ENCODE results near the gene TMEM87B.
"Not testable (repeated sequence)": the region's sequence is repeated elsewhere in the genome, so short reads cannot be mapped to it uniquely, and the experiment has no call there.

TMEM87B gene

DNA sequence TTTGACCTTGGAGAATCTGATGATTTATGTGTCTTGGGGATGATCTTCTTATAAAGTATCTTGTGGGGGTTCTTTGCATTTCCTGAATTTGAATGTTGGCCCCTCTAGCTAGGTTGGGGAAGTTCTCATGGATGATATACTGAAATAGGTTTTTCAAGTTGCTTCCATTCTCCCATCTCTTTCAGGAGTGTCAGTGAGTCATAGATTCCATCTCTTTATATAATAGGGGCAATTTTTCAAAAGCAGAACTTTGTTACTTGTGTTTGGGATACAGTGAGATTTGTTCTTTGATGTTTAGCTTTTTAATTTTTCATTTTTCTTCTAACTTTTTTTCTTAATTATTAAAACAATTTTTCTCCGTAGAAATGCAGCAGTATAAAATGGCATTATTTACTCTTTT lies 19.4 kb downstream of the TMEM87B start:
- no peak for DNase-seq

DNA sequence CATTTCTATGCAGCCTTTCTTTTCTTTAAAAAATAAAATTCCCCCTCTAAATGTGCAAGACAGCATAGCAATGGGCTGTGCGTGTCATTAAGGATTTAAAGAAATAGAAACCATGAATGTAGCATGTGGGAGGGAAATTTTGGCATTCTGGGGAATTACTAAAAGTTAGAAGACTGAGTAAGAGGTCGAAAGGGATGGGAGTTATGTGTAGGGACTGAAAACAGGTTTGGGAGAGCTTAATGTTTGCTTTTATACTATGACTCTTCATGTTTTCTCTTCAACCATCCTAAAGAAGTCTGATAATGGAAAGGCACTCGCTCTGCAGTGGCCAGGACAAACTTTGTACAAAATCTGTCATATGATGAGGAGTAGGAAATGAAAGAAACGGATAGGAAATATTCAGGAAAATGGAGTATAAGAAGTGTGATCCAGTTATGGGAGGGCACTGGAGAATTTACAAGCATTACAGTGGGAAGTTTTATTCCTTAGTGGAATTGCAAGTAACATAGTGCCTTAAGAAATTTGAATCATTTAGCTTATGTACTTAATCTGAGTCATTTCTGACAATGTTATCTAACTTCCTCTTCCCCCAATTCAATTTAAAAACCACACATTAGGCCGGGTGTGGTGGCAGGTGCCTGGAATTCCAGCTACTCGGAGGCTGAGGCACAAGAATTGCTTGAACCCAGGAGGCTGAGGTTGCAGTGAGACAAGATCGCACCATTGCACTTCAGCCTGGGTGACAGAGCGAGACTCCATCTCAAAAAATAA lies 20.6 kb downstream of the TMEM87B start:
- DNase-seq: no peak

DNA sequence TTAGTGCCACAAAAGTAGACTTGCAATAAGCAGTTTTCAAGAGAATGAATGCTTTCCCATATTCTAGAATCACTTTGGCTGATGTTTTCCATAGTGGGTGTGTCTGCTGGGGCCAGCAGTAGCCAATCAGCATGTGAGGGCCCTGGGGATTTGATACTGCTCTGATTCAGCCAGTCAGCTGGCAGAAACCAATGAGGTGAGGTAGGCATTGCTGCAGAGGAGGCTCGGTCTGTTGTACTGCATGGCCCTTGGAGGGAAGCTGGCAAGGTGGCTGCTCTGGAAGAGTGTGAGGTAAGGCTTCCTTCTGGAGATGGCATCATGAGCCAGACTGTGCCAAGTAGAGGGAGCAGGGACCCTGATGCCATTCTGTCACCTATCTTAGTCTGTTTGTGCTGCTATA lies 22.7 kb downstream of the TMEM87B start:
- no peak for DNase-seq

DNA sequence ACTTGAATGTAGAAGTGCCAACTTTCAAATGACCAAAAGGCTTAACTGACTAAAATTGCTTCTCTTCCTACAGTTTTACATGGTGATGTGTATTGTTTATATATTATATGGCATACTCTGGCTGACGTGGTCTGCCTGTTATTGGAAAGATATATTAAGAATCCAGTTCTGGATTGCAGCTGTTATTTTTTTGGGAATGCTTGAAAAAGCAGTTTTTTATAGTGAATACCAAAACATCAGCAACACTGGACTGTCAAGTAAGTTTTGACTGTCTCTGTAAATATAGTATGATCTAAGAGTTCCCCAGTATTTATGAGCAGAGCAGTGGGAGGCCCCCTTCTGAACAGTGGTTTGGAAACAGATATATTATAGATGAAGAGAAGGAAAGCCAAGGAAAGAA lies 26.2 kb downstream of the TMEM87B start:
- DNase-seq: no peak

DNA sequence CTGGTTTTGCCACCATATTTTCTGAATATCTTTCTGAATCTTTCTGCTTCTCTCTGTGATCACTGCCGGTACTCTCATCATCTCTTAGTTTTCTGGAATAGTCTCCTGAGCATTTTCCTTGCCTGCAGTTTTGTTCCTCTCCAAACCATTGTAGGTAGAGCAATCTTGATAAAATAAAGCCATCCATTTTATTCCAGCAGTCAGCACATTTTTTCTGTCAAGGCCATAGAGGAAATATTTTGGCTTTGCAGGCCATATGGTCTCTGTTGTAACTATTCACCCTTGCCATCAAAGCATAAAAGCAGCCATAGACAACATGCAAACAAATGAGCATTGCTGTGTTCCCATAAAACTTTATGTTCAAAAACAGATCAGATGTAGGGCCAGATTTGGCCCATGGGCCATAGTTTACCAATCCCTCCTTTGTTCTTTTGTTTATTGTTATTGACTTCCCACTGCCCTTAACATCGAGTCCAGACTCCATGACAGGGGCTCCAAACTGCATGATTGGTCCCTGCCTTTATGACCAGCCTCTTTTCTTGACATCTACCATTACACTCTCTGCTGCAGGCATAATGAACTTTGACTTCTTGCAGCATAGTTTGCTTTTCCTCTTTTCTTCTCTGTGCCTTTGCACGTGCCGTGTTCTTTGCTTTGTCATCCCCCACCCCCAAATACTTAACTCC lies 29.8 kb downstream of the TMEM87B start:
- DNase-seq: no peak

DNA sequence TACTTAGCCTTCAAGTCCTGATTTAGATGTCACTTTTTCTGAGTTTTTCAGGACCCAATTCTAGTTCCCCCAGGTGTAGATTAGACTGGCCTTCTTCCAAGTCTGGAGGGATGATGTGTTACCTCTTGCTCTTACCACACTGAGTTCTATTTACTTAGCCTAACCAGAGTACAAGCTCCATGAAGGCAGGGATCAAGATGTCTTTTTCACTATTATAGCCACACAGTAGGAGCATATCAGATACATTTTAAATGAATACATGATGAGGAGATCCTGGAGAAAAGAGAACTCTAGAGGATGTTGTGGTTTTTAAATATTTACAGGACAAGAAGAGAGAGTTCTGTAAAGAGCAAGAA lies 30.3 kb downstream of the TMEM87B start:
- no peak for DNase-seq

DNA sequence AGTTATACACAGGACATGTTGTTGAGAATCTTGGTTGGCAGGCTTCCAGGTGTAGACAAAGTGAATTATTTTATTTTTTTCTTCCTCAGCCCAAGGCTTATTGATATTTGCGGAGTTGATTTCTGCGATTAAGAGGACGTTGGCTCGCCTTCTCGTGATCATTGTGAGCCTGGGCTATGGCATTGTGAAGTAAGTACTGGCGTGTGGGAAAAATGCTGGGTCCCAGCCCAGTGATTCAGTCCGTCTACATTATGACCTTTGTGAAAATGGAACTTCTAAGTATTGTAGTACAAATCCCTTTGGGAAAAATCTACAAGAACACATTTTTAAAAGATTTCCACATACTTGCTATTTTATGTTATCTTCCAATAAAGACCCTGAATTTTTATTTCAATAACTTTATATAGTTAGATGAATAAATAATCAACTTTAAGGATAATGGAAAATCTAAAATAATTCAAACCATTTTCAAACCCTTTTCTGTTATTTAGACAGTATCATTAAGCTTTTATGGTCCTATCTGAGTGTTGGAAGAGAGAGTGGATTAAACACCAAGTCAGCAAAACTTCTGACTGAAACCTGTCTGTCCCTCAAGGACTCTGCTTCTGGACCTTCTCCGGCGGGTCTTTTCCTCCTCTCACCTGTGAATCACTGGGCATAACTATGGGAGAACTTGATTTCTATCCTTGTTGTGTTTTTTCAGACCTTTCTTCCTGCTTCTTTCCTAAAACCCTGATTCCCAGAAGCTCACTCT lies 31.0 kb downstream of the TMEM87B start:
- no peak for DNase-seq

DNA sequence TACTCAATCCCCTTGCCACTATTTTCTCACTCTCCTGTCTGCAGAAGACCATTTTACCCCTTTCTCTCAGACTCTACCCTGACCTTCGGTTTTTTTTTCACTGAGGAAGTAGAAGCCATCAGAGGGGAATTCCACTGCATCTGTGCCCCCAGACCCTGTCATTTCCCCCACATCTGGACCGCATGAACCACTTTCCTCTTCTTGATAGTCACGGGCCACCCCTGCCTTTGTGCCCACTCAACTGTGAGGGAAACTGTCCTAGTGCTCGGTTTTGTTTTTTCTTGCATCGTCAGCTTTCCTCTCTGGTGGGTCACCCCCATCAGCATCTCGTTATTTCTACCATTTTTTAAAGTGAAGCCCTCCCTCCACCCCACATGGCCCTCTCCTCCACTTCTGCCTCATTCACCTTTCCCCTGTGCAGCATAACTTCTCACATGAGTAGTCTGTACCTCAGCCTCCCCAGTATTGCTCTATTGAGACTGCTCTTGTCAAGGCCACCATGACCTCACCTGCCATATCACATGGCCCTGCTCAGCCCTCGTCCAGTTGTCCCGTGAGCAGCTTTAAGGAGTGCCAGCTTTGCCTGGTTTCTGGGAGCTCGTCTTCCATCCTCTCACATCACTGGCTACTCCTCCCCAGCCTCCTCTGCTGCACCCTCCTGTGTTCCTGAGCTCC lies 32.4 kb downstream of the TMEM87B start:
- DNase-seq: no peak

DNA sequence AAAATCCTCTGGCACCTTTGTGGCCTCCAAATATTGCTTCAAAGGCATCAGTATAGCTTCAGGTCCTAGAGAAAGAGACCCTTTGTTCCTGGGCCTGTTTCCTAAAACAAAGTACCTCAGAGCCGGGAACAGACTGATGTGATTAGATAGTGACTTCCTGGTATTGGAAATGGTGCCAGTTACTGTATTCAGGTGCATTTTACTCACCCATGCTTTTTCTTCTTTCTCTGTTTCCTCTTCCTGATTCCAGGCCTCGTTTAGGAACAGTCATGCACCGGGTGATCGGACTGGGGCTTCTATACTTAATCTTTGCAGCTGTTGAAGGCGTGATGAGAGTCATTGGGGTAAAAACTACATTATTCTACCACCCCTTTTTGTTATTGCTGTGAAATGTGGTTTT lies 34.3 kb downstream of the TMEM87B start:
- no peak for DNase-seq

DNA sequence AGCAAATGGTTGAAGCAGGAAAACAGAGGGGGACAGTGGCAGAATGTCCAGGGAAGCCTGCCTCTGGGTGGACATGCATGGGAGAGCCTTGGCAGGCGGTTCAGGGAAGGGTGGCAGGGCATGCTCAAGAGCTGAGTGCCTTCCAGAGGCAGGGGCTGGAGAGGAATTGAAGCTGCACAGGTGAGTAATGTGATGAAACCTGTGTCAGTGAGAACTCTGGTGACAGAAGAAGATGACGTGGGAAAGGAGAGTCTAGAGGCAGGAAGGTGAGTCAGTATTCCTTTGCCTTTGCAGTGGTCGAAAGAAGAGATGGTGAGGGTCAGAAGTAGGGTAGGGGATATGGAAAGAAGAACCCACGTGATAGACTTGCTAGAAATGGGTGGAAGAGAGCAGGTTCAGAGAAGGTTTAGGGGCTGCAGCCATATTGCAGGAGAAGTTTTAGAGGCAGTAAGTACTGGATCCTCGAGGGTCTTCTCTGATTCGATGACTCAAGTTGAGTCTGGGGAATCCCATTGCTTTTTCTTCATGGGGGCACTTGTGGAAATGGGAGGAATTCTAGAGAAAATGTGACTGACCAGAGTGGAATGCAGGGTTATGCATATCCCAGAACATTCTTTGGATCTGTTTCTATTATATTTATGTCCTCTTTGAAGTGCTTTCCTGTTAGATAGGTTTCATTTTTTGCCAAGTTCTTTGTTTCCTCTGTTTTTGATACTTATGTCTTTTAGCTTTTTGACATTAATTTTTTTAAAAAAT lies 37.4 kb downstream of the TMEM87B start:
- peak; percentile 45 for DNase-seq

DNA sequence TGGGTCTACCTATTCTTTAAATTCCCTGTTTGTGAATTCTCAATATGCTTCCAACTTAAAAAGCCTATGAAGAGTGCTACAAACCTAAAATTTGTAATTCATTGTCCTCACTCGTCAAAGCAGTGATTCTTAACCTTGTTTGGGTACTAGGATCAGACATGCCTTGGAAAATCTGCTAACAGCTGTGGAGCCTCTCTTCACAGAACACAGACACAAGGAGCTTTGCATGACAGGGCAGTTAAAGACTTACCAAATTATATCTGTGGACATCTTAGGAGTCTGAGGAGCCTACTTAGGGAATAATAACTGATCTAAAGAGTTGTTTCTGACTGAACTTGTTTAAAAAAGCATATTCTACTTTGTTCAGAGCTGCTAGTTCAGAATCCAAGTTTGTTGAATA lies 38.1 kb downstream of the TMEM87B start:
- DNase-seq: no peak

DNA sequence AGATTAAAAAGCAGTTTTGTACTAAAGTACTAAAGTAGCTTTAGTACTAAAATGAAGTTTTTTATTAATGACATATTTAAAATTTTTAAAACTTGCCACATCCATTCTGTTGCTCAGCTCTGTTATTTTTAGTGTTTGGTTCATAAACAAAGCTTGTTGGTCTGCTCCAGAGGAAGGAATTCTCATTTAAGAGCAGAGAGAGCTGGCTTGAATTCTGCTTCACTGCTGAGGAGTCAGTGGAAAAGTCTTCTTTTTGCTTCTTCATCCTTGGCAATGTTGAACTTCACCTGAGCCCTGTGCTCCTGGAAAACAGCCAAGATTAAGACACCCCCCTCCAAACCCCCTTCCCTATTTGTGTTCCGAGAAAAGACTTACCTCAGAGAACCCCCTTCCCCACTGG lies 40.6 kb downstream of the TMEM87B start:
- DNase-seq: no peak

DNA sequence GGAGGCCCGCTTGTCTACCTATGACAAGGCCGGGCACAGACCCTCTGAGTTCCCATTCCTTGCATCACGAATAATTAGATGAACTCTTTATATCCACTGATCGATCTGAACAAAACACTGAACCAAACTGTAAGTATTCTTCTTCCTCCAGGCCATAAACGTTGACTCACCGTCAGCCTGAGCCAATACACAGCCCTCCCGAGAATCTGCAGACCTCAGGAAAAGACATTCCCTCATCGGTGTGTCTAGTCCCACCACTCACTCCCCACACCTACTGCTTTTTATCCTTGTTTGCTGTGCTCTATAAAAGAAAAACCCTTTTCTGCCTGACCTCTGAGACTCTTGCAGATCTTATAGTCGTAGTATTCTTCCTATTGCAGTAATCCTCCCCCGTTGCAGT lies 41.0 kb downstream of the TMEM87B start:
- DNase-seq: no peak

DNA sequence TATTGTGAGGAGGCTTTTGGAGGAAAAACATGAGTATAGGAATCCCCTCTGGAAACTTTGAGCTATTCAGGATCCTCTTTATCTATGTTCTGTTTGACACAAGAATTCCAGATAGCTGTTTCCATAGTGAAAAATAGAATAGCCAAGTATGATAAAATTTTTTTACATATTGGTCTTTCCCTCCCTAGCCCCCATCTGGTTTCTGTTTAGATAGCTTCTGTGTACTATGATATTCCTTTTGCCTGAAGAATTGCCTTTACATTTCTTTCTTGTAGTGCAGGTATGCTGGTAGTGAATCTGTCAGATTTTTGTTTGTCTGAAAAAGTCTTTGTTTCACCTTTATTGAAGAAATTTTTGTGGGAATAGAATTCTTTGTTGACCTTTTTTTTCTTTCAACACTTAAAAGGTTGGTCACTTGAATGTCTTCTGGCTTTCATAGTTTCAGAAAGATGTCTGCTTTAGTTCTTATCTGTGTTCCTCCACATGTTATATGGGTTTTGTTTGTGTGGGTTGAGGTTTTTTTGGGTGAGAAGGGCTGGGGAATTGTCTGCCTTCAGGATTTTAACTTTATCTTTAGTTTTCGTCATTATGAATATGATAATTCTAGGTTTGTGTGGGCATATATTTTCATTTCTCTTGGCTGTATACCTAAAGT lies 53.2 kb downstream of the TMEM87B start:
- no peak for DNase-seq

DNA sequence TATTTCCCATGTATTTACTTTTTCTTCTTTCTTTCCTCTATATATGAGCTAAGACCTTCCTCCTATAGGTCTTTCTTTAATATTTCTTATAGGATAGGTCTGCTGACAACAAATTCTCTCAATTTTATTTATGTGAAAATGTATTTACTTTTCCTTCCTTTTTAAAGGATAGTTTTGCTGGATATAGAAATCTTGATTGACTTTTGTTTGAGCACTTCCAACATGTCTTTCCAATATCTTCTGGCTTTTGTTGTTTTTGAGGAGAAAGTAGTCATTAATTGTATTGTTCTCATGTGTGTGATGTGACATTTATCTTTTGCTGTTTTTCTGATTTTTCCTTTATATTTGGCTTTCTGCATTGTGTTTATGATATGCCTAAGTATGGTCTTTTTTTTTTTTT lies 54.2 kb downstream of the TMEM87B start:
- no peak for DNase-seq

DNA sequence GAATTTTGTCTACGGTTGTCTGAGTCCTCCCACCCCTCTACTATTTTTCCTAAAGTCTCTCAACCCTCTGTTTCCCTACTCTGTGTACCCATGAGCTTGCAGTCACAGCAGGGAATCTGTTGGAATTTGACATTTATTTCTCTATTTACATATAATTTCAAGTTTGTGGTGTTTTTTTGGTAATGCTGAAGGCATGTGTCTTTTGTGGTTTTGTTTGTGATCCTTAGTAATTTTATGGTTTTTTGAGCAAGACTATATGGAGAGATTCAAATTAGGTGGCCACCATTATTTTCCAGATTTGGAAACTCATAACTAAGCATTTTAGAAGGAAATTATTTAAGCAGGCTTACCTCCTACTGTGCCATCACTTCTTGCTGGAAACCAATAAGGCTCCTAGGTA lies 55.9 kb downstream of the TMEM87B start:
- DNase-seq: no peak

DNA sequence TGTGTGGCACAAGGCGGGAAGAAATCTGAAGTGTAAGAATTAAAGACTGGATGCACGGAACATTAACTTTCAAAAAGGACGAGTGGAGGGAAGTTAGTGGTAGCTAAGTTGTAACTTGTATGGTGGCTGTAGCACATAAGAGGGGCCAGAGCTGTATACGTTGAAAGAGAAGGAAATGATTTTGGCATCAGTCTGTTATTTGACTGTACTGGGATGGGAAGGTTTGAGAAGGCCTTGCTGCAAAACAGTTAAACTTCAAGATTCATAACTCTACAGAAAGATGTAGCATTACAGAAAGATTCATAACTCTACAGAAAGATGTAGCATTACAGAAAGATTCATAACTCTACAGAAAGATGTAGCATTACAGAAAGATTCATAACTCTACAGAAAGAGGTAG lies 58.3 kb downstream of the TMEM87B start:
- DNase-seq: not testable (repeated sequence)

DNA sequence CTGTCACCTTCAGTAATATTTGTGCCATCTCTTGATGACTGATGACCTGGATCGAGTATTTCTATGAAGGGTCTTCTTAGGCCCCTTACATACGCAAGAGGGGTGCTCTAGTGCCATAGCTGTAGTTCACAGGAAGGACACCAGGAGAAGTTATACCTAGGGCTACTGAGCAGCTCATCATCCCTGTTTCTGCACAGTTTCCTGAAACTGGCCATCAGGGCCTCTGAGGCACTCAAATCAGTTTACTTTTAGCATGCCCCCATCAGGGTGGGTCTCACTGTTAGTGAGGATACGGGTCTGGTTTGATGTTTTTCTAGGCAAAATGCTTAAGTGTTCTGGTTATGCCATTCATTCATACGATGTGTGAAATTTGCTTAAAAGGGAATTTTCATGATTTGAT lies 63.1 kb downstream of the TMEM87B start:
- no peak for DNase-seq

DNA sequence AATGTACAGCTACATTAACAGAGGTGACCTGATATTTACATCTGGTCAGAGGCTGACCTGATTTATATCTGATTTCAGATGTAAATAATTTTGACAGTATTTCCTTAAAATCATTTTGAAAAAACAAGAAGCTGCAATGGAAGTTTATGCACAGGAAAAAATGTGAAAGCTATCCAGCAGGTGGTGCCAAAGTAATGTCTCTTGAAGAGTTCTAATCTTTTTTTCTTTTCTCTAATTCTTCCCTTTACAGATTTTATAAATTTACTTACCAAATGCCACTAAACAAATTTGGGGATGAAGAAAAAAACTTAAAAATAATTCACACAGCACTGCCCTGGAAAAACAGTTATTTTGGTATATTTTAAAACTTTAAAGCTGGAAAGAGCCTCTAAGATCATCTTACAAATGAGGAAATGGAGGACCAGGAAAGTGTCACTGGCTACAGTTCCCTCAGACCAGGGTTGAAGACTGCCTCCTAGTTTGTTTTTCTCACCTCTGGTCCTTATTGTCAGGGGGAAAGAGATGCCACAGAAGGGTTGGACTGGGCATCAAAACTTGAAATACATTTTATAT lies 66.7 kb downstream of the TMEM87B start:
- peak; percentile 47 for DNase-seq

DNA sequence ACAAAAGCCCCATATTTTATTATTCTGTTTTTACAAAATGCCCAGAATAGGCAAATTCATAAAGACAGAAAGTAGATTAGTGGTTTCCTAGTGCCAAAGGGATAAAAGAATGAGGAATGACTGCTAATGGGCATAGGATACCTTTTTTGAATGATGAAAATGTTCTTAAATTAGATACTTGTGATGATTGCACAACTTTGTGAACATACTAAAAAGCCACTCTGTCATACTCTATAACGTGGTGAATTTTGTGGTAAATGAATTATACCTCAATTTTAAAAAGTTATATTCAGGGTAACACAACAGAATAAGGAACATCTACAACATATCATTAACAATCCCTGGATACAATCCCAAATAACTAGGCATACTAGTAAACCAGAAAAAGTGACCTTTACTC lies 74.0 kb downstream of the TMEM87B start:
- DNase-seq: no peak

DNA sequence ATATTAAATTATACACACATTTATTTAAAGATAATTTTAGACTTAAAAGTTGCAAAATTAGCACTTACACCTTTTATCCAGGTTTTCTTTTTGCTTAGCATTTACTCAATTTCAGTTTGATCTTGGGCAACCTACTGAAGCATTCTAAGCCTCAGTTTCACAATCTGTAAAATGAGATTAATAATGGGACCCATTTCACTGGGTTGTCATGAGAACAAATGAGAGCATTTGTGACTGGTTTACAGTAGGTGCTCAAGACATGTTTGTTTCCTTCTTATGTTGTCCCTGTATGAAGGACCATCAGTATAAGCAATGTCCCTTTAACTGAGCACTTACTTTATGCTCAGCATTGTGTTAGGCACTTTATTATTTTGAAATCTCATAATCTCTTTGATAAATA lies 78.3 kb downstream of the TMEM87B start:
- DNase-seq: no peak

DNA sequence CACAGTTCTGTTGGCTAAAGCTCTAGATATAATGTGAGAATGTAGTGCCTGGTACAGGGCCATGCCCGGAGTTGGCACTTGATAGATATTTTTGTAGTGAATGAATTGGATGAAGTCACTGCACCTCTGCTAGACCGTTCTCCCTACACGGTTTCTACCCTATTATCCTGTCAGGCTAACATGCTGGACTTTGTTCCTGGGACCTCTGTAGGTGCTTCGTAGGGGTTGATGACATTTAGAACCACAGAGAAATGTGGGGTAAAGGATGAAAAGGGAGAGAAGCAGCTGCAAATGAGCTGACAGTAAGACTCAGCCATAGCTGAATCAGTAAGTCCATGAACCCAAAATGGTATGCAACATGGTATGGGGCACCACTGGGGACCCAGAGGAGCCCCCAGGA lies 79.1 kb downstream of the TMEM87B start:
- DNase-seq: no peak

Measured in kidney glomerular epithelial cell (primary cell).